HL-60 (cell line): Measurements from ENCODE around the gene FAH.

ENCODE experiments used
- DNase-seq, 2 experiments: peaks; one replicate each; pipeline ENCODE4 v3.0.0-alpha.2; 2010 to 2020; ENCODE audit warnings: low read depth in 1 of 2, low spot score in 1 of 2
- H3K27ac ChIP-seq: fragments of 250-450 bp; sonication (Bioruptor Pico); replicated peaks from 2 replicates; pipeline ENCODE4 v1.5.1; 2020; ENCODE audit warnings: mild to moderate bottlenecking, moderate library complexity
- H3K27me3 ChIP-seq: fragments of 250-450 bp; sonication (Bioruptor Pico); 2 replicates; pipeline ENCODE4 v1.5.1; 2021; ENCODE audit warnings: mild to moderate bottlenecking, moderate library complexity; ENCODE audit not compliant: insufficient read depth, poor library complexity, severe bottlenecking
- H3K4me3 ChIP-seq: replicated peaks from 2 replicates; pipeline ENCODE4 v1.5.1; 2011; ENCODE audit warnings: mild to moderate bottlenecking, control low read depth, low read length; ENCODE audit not compliant: insufficient read depth
- GABPA ChIP-seq: IDR thresholded peaks from 2 replicates; pipeline ENCODE4 v1.6.1; 2012; ENCODE audit warnings: low read depth
- POLR2AphosphoS5 ChIP-seq: IDR thresholded peaks from 2 replicates; pipeline ENCODE4 v1.6.1; 2012; ENCODE audit warnings: low read depth
- SPI1 ChIP-seq: IDR thresholded peaks from 2 replicates; pipeline ENCODE4 v1.6.1; 2012; ENCODE audit warnings: low read depth, mild to moderate bottlenecking, borderline replicate concordance
- TF ChIP-seq, protein P1 (sequence below): IDR thresholded peaks from one replicate; pipeline ENCODE4 v1.5.1; 2011; ENCODE audit warnings: low read length, control low read depth, inconsistent platforms; ENCODE audit not compliant: insufficient read depth
- TF ChIP-seq, protein P2 (sequence below): IDR thresholded peaks from 2 replicates; pipeline ENCODE4 v1.6.1; 2012; ENCODE audit warnings: low read depth; ENCODE audit not compliant: insufficient replicate concordance

Gene FAH

DNA sequence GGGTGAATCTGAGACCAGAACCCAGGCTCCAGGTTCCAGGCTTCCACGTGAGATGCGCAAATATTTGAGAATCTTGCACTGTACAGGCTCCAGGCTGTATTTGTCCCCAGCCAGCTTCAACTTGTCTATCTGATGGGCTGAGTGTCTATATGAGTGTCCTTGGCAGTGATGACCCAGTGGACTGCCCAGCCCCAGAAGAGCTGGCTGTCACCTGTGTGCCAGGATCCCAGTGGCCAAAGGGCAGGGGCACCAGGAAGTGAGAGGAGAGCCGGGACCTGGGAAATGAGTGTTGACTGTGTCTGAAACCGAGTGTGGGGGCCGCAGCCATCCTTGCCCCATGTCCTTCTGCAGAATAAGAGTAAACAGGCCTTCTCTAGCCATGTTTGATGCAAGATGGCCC lies 10.4 kb downstream of the FAH start:
- no peaks in the 10 kb centered on the region for H3K27me3 ChIP-seq
- TF ChIP-seq, protein P1, sequence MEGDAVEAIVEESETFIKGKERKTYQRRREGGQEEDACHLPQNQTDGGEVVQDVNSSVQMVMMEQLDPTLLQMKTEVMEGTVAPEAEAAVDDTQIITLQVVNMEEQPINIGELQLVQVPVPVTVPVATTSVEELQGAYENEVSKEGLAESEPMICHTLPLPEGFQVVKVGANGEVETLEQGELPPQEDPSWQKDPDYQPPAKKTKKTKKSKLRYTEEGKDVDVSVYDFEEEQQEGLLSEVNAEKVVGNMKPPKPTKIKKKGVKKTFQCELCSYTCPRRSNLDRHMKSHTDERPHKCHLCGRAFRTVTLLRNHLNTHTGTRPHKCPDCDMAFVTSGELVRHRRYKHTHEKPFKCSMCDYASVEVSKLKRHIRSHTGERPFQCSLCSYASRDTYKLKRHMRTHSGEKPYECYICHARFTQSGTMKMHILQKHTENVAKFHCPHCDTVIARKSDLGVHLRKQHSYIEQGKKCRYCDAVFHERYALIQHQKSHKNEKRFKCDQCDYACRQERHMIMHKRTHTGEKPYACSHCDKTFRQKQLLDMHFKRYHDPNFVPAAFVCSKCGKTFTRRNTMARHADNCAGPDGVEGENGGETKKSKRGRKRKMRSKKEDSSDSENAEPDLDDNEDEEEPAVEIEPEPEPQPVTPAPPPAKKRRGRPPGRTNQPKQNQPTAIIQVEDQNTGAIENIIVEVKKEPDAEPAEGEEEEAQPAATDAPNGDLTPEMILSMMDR, result no peak
- TF ChIP-seq POLR2AphosphoS5 (no peak), SPI1 (no peak), GABPA (no peak)
- TF ChIP-seq, protein P2, sequence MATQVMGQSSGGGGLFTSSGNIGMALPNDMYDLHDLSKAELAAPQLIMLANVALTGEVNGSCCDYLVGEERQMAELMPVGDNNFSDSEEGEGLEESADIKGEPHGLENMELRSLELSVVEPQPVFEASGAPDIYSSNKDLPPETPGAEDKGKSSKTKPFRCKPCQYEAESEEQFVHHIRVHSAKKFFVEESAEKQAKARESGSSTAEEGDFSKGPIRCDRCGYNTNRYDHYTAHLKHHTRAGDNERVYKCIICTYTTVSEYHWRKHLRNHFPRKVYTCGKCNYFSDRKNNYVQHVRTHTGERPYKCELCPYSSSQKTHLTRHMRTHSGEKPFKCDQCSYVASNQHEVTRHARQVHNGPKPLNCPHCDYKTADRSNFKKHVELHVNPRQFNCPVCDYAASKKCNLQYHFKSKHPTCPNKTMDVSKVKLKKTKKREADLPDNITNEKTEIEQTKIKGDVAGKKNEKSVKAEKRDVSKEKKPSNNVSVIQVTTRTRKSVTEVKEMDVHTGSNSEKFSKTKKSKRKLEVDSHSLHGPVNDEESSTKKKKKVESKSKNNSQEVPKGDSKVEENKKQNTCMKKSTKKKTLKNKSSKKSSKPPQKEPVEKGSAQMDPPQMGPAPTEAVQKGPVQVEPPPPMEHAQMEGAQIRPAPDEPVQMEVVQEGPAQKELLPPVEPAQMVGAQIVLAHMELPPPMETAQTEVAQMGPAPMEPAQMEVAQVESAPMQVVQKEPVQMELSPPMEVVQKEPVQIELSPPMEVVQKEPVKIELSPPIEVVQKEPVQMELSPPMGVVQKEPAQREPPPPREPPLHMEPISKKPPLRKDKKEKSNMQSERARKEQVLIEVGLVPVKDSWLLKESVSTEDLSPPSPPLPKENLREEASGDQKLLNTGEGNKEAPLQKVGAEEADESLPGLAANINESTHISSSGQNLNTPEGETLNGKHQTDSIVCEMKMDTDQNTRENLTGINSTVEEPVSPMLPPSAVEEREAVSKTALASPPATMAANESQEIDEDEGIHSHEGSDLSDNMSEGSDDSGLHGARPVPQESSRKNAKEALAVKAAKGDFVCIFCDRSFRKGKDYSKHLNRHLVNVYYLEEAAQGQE, result no peak
- no peak for DNase-seq
- H3K4me3 ChIP-seq, result no peak overlapping the region
- no peak overlapping the region; the same call in 1 of the 2 replicates for H3K27ac ChIP-seq

DNA sequence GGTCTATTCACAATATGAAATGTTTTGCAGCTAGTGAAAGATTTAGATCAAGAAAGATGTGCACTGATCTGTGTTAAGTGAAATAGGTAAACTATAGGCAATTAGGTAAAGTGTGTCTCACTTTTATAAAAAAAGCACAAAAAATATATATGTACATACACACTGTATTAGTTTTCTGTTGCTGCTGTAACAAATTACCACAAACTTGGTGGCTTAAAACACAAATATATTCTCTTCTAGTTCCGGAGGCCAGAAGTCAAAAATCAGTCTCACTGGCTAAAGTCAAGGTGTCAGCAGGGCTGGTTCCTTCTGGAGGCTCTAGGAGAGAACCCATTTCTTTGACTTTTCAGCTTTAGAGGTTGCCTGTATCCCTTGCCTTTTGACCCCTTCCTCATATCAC lies 11.1 kb downstream of the FAH start:
- no peak for DNase-seq
- Histone ChIP-seq H3K27me3 (no peaks in the 10 kb centered on the region), H3K4me3 (no peak overlapping the region), H3K27ac (no peak overlapping the region)
- TF ChIP-seq POLR2AphosphoS5 (no peak), SPI1 (0 out of 2 replicates have a peak, but pooled peaks have one; percentile 31), GABPA (no peak)
- TF ChIP-seq, protein P2, result no peak
- TF ChIP-seq, protein P1, result no peak

DNA sequence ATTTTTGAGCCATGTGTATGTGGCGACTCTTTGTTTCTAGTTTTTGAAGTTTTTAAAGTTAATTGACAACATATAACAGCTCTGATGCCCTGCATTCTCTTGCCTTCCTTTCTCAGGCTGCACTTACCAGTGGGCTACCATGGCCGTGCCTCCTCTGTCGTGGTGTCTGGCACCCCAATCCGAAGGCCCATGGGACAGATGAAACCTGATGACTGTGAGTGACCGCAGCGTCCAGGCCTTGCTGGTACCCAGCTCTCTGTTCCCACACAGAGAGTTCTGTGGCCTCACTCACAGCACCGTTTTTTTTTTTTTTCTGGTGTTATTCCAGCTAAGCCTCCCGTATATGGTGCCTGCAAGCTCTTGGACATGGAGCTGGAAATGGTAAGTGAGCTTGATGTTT lies 15.1 kb downstream of the FAH start:
- H3K4me3 ChIP-seq, result no peak overlapping the region
- no peak for DNase-seq
- no peaks in the 10 kb centered on the region for H3K27me3 ChIP-seq
- no peak for TF ChIP-seq POLR2AphosphoS5
- no peak for TF ChIP-seq GABPA
- no peak for TF ChIP-seq SPI1
- TF ChIP-seq, protein P1, result no peak
- TF ChIP-seq, protein P2, result no peak
- H3K27ac ChIP-seq, result no peak overlapping the region
